Heart left ventricle (tissue), 16 donors: ENCODE measurements around the gene ZNF275. TPM values are rescaled to one million over a fixed set of nuclear protein-coding genes. Genes with fewer than 3 reads are reported as not detected.

Source experiments
- ATAC-seq, 4 donors: fragments of 200-7000 bp; cut with Tn5 transposase; one replicate each; pipeline ENCODE4 v1.9.1; 2020 to 2022; ENCODE audit warnings: moderate library complexity in 4 of 4, mild to moderate bottlenecking in 3 of 4, moderate number of reproducible peaks in 1 of 4
- DNase-seq, 5 donors: peaks; one replicate each; pipeline ENCODE4 v3.0.0-alpha.2; 2020
- H3K27ac ChIP-seq, 12 donors: fragments of 200-600 bp; sonication (generic) in 4 of 12; one replicate each; pipeline versions ENCODE4 v1.5.0 to v1.8.0; 2016 to 2022; ENCODE audit warnings: mild to moderate bottlenecking in 2 of 12
- H3K27me3 ChIP-seq, 9 donors: fragments of 200-600 bp; sonication (generic) in 2 of 9; one replicate each; pipeline versions ENCODE4 v1.5.1 to v1.8.0; 2016 to 2022; ENCODE audit warnings: mild to moderate bottlenecking in 3 of 9
- H3K36me3 ChIP-seq, 9 donors: fragments of 200-600 bp; sonication (generic) in 2 of 9; one replicate each; pipeline versions ENCODE4 v1.5.0 to v1.8.0; 2018 to 2022; ENCODE audit warnings: mild to moderate bottlenecking in 2 of 9
- H3K4me1 ChIP-seq, 12 donors: fragments of 200-600 bp; sonication (generic) in 4 of 12; one replicate each; pipeline versions ENCODE4 v1.5.0 to v1.8.0; 2016 to 2022; ENCODE audit warnings: mild to moderate bottlenecking in 3 of 12
- H3K4me3 ChIP-seq, 12 donors: fragments of 200-600 bp; sonication (generic) in 4 of 12; one replicate each; pipeline versions ENCODE4 v1.5.0 to v1.8.0; 2017 to 2022; ENCODE audit warnings: mild to moderate bottlenecking in 9 of 12, moderate library complexity in 4 of 12
- H3K9me3 ChIP-seq, 12 donors: fragments of 200-600 bp; sonication (generic) in 4 of 12; one replicate each; pipeline versions ENCODE4 v1.5.0 to v1.8.0; 2016 to 2022; ENCODE audit warnings: mild to moderate bottlenecking in 1 of 12
- CTCF ChIP-seq, 12 donors: fragments of 200-600 bp; sonication (generic) in 4 of 12; IDR thresholded peaks; one replicate each; pipeline versions ENCODE4 v1.5.0 to v1.8.0; 2018 to 2022; ENCODE audit warnings: antibody characterized with exemption in 12 of 12, mild to moderate bottlenecking in 5 of 12
- POLR2A ChIP-seq, 2 donors: fragments of 450-650 bp; IDR thresholded peaks; one replicate each; pipeline ENCODE4 v1.6.1; 2017; ENCODE audit warnings: antibody characterized with exemption in 2 of 2, mild to moderate bottlenecking in 2 of 2, moderate library complexity in 2 of 2
- WGBS, 4 donors: extraction: QIAGEN DNeasy Blood & Tissue Kit in 2 of 4; methylation state at CpG; one replicate each; pipeline versions ENCODE4 v1.1.5 to v1.1.7; 2013 to 2018; 5-methylcytosine and 5-hydroxymethylcytosine counted together
- intact Hi-C, 10 donors: fragments of 100-400 bp; cut with DNase I; formaldehyde crosslinking; loops; one replicate each; pipeline versions ENCODE4 v1.11.1 to v1.14.2; 2022
- polyA plus RNA-seq, 2 donors: library from polyadenylated mRNA; stranded (reverse); fragments of 200-250 nt; gene quantifications; one replicate each; pipeline ENCODE4 v1.2.3, GENCODE V29; 2013
- total RNA-seq, 9 donors: library from RNA; depleted of rRNA in 2 of 9; stranded (reverse); fragments of >200 nt in 2 of 9; fragmentation: NEBNext Ultra II Directional in 3 of 9; extraction: Animal tissue kit (Norgen Biotek cat#: 25700) in 3 of 9; gene quantifications; one replicate each; pipeline versions ENCODE4 v1.1.0 to v1.2.4, GENCODE V29; 2016 to 2023
- donor health status: ischemic (EF 13 %, LVEDD 7.1; RV severe dilation, severe dysfunction).
- donor health status: healthy with polysubstance abuse.
- donor health status: DM: no; HTN: yes; CAD: no.
- donor health status: DM: no; HTN: no; CAD: no.
- donor health status: ischemic (EF 25% LVEDD 6.9; RV normal size, moderate dysfunction).
- donor health status: ischemic (EF 25% LVEDD 5.7; RV mildly dilated, moderate dysfunction).
- donor health status: healthy.
- donor health status: DM: yes; HTN: yes; CAD: no.
- donor health status: ischemic (EF 35%, LVEDD 5.7; RV mildly dilated, moderate dysfunction).
- donor health status: nonischemic (EF 11% LVEDD 7.7; RV severe dilation, severe dysfunction).
- donor health status: DM: yes; HTN: yes; CAD: no.
- donor health status: PGD.
- donor health status: ischemic (EF 29% LVEDD 5.4; RV normal size, mild dysfunction).
- donor health status: nonischemic (EF 23%, LVEDD 6.1; RV moderate dilation, normal function).

The ZNF275 gene
- total and polyA plus RNA-seq, 11 donors = 2.1 to 8.6 (median 7.8) TPM

- Histone ChIP-seq H3K4me3 (no peak overlapping the region), H3K27me3 (peaks cover 0 to 8% (median 0%) of the 10 kb centered on the region in 9 donors), H3K9me3 (no peaks in the 10 kb centered on the region), H3K27ac (no peak overlapping the region), H3K36me3 (no peaks in the 10 kb centered on the region), H3K4me1 (no peaks in the 10 kb centered on the region)
- TF ChIP-seq CTCF (IDR thresholded peaks at IDR 0.05) (no peak), POLR2A (IDR thresholded peaks at IDR 0.05) (no peak)
- DNase-seq = no peak
- ATAC-seq = no peak
- WGBS, 4 donors = 72 to 83% (median 81%) methylated on average over 9 of the region's 9 CpGs
- intact Hi-C loops = no loop called here
Observed at GRCh38 chrX:153310901-153311300, 23.1 kb upstream of the ZNF275 start.

GRCh38 chrX:153312041-153312440 lies 21.9 kb upstream of the ZNF275 start:
- H3K4me1 ChIP-seq = no peaks in the 10 kb centered on the region
- H3K36me3 ChIP-seq = no peaks in the 10 kb centered on the region
- DNase-seq = no peak
- H3K27me3 ChIP-seq = peaks cover 0 to 8% (median 0%) of the 10 kb centered on the region in 9 donors
- WGBS, 4 donors = 78 to 90% (median 83%) methylated on average over 4 to 5 of the region's 5 CpGs
- TF ChIP-seq CTCF (IDR thresholded peaks at IDR 0.05) = no peak
- TF ChIP-seq POLR2A (IDR thresholded peaks at IDR 0.05) = no peak
- no peaks in the 10 kb centered on the region for H3K9me3 ChIP-seq
- H3K27ac ChIP-seq = no peak overlapping the region
- no peak overlapping the region for H3K4me3 ChIP-seq
- intact Hi-C loops = no loop called here
- no peak for ATAC-seq

GRCh38 chrX:153312842-153313241 lies 21.1 kb upstream of the ZNF275 start:
- no peak for DNase-seq
- intact Hi-C loops = no loop called here
- Histone ChIP-seq H3K27me3 (peaks cover 0 to 8% (median 0%) of the 10 kb centered on the region in 9 donors), H3K9me3 (no peaks in the 10 kb centered on the region), H3K4me3 (no peak overlapping the region), H3K36me3 (no peaks in the 10 kb centered on the region), H3K4me1 (no peaks in the 10 kb centered on the region), H3K27ac (no peak overlapping the region)
- no peak for ATAC-seq
- 86 to 100% (median 87%) methylated on average over 1 of the region's 1 CpG for WGBS, 4 donors
- no peak for TF ChIP-seq CTCF (IDR thresholded peaks at IDR 0.05)
- TF ChIP-seq POLR2A (IDR thresholded peaks at IDR 0.05) = no peak

- Histone ChIP-seq H3K4me1 (no peaks in the 10 kb centered on the region), H3K9me3 (no peaks in the 10 kb centered on the region), H3K4me3 (no peak overlapping the region), H3K36me3 (no peaks in the 10 kb centered on the region), H3K27ac (no peak overlapping the region), H3K27me3 (peaks cover 0 to 12% (median 0%) of the 10 kb centered on the region in 9 donors)
- 75 to 96% (median 85%) methylated on average over 1 to 8 of the region's 8 CpGs for WGBS, 4 donors
- ATAC-seq (no peak), DNase-seq (no peak)
- TF ChIP-seq CTCF (IDR thresholded peaks at IDR 0.05) = no peak
- no peak for TF ChIP-seq POLR2A (IDR thresholded peaks at IDR 0.05)
- intact Hi-C loops = no loop called here
Observed at GRCh38 chrX:153317306-153317705, 16.6 kb upstream of the ZNF275 start.
